ENCODE data around the gene ACVRL1. TPM values are rescaled to one million over a fixed set of nuclear protein-coding genes. Genes with fewer than 3 reads are reported as not detected.

The ACVRL1 gene
- total RNA-seq, 1 experiment from 2014 or later, result 0.36 TPM

GRCh38 chr12:51934080-51934479 lies 26.8 kb downstream of the ACVRL1 start:
- no TSS peak for BruUV-seq (replicated peaks)
- POLR2A ChIA-PET, result interaction anchor here (0.5 kb wide), 1 partner anchor 149 kb away, joined by 3 read pairs; no protein-coding TSS in a partner anchor
- H3K9me3 ChIP-seq (ENCODE audit: control insufficient read depth, insufficient read depth, low read depth, low read length), result no peaks in the 10 kb centered on the region
- H3K27me3 ChIP-seq (ENCODE audit: control insufficient read depth, insufficient read depth, low read length), result no peaks in the 10 kb centered on the region; the same call in 1 of the 2 replicates
- H3K4me1 ChIP-seq (ENCODE audit: control insufficient read depth, insufficient read depth, low read length), result no peaks in the 10 kb centered on the region
- in situ Hi-C loops (cut with HindIII; ENCODE audit: low pct_unique_long_range_greater_than_20kb, low sequenced_read_pairs) (no loop called here), intact Hi-C loops (cut with micrococcal nuclease; ENCODE audit: unreplicated experiment) (no loop called here)
- no peaks in the 10 kb centered on the region for H3K36me3 ChIP-seq (ENCODE audit: control insufficient read depth, insufficient read depth, low read length)
- H3K27ac ChIP-seq (ENCODE audit: low read length), result no peak overlapping the region
- no peak overlapping the region for H3K4me3 ChIP-seq (ENCODE audit: low read depth in 2 of 2, low read length in 2 of 2)
- TF ChIP-seq SIN3A (IDR thresholded peaks at IDR 0.05; ENCODE audit: borderline replicate concordance, insufficient read depth, low read depth, low read length), result no peak
- no peak for TF ChIP-seq CTCF (IDR thresholded peaks at IDR 0.05)
- TF ChIP-seq REST (IDR thresholded peaks at IDR 0.05; ENCODE audit: insufficient read depth in 1 of 2, low read depth in 2 of 2, low read length in 1 of 2), result no peak
- no peak for TF ChIP-seq TCF7L2 (IDR thresholded peaks at IDR 0.05; ENCODE audit: low read depth, low read length)
- no peak for TF ChIP-seq POLR2AphosphoS5 (IDR thresholded peaks at IDR 0.05; ENCODE audit: low read depth, low read length)
- ATAC-seq, result no peak
- CTCF ChIA-PET, result no interaction called here
- DNase-seq (ENCODE audit: low read depth, low spot score), result no peak

DNA sequence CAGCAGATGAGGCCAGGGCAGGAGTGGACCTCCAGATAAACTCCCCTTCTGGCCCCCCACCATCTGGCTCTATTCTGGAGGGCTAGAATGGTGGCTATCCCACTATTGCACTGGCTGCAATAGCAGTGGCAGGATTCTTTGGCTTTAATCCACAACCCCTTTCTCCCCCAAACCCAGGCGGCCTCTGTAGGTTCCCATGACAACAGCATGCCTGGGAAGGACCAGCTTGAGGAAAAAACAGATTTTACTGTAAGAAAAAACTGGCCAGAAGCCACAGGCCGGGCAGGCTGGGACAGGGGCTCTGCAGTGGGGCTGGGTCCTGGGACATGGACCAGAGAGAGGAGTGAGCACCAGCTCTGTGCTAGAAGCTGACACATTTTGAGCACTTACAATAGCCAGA lies 30.6 kb downstream of the ACVRL1 start:
- H3K9me3 ChIP-seq (ENCODE audit: control insufficient read depth, insufficient read depth, low read depth, low read length), result no peaks in the 10 kb centered on the region
- DNase-seq (ENCODE audit: low read depth, low spot score) (no peak), ATAC-seq (no peak)
- in situ Hi-C loops (cut with HindIII; ENCODE audit: low pct_unique_long_range_greater_than_20kb, low sequenced_read_pairs), result no loop called here
- intact Hi-C loops (cut with micrococcal nuclease; ENCODE audit: unreplicated experiment), result no loop called here
- H3K27ac ChIP-seq (ENCODE audit: low read length), result no peak overlapping the region
- H3K36me3 ChIP-seq (ENCODE audit: control insufficient read depth, insufficient read depth, low read length), result no peaks in the 10 kb centered on the region
- no TSS peak for BruUV-seq (replicated peaks)
- no peaks in the 10 kb centered on the region; the same call in 1 of the 2 replicates for H3K27me3 ChIP-seq (ENCODE audit: control insufficient read depth, insufficient read depth, low read length)
- H3K4me3 ChIP-seq (ENCODE audit: low read depth in 2 of 2, low read length in 2 of 2), result no peak overlapping the region
- ChIA-PET CTCF (interaction anchor here (0.6 kb wide), 1 partner anchor 71 kb away, joined by 9 read pairs; no protein-coding TSS in a partner anchor), POLR2A (no interaction called here)
- H3K4me1 ChIP-seq (ENCODE audit: control insufficient read depth, insufficient read depth, low read length), result no peaks in the 10 kb centered on the region
- TF ChIP-seq REST (IDR thresholded peaks at IDR 0.05; ENCODE audit: insufficient read depth in 1 of 2, low read depth in 2 of 2, low read length in 1 of 2), result no peak
- no peak for TF ChIP-seq TCF7L2 (IDR thresholded peaks at IDR 0.05; ENCODE audit: low read depth, low read length)
- TF ChIP-seq SIN3A (IDR thresholded peaks at IDR 0.05; ENCODE audit: borderline replicate concordance, insufficient read depth, low read depth, low read length), result no peak
- TF ChIP-seq POLR2AphosphoS5 (IDR thresholded peaks at IDR 0.05; ENCODE audit: low read depth, low read length), result no peak
- TF ChIP-seq CTCF (IDR thresholded peaks at IDR 0.05), result no peak

Data from Panc1 (cell line).